ENCODE data around the gene PAPPA2. TPM values are rescaled to one million over a fixed set of nuclear protein-coding genes. Genes with fewer than 3 reads are reported as not detected.

Gene PAPPA2
- total RNA-seq, 5 donors from 2014 or later (not counting 1 experiment from before 2014, with no cell fraction given), result 0.03 to 0.06 TPM; not detected in 3

- ATAC-seq (replicated peaks in 1 of 4) (no peak), DNase-seq (no peak)
- H3K4me3 Mint-ChIP-seq, result no peak overlapping the region
- Histone ChIP-seq H3K9me3 (no peaks in the 10 kb centered on the region), H3K4me1 (ENCODE audit: control insufficient read depth in 1 of 2, extremely low read depth in 1 of 2, insufficient read depth in 2 of 2, low read length in 2 of 2) (no peaks in the 10 kb centered on the region), H3K27ac (ENCODE audit: low read length) (no peak overlapping the region), H3K4me3 (ENCODE audit: control insufficient read depth in 1 of 2, extremely low read depth in 1 of 2, low read length in 1 of 2) (no peak overlapping the region), H3K27me3 (replicated peaks in 1 of 2; ENCODE audit: control insufficient read depth in 2 of 2, extremely low read depth in 1 of 2, insufficient read depth in 2 of 2, low read length in 1 of 2) (no peaks in the 10 kb centered on the region), H3K36me3 (ENCODE audit: control insufficient read depth in 2 of 2, extremely low read depth in 1 of 2, insufficient read depth in 1 of 2, low read length in 1 of 2) (no peaks in the 10 kb centered on the region)
- ChIA-PET CTCF (no interaction called here), POLR2A (no interaction called here)
- WGBS (ENCODE audit: insufficient coverage), result 71% methylated on average over 1 of the region's 4 CpGs
- H3K9me3 Mint-ChIP-seq, result peaks cover 0 to 4% (median 0%) of the 10 kb centered on the region in 3 donors
- no peaks in the 10 kb centered on the region for H3K4me1 Mint-ChIP-seq
- H3K27me3 Mint-ChIP-seq, result peaks cover 0 to 2% of the 10 kb centered on the region in 2 donors
- no peaks in the 10 kb centered on the region for H3K36me3 Mint-ChIP-seq
- no peak overlapping the region for H3K27ac Mint-ChIP-seq
Measured at GRCh38 chr1:176719447-176719846, 256.5 kb downstream of the PAPPA2 start.

- Histone ChIP-seq H3K4me1 (ENCODE audit: control insufficient read depth in 1 of 2, extremely low read depth in 1 of 2, insufficient read depth in 2 of 2, low read length in 2 of 2) (no peaks in the 10 kb centered on the region), H3K9me3 (no peaks in the 10 kb centered on the region), H3K27ac (ENCODE audit: low read length) (no peak overlapping the region), H3K27me3 (replicated peaks in 1 of 2; ENCODE audit: control insufficient read depth in 2 of 2, extremely low read depth in 1 of 2, insufficient read depth in 2 of 2, low read length in 1 of 2) (no peaks in the 10 kb centered on the region), H3K36me3 (ENCODE audit: control insufficient read depth in 2 of 2, extremely low read depth in 1 of 2, insufficient read depth in 1 of 2, low read length in 1 of 2) (no peaks in the 10 kb centered on the region), H3K4me3 (ENCODE audit: control insufficient read depth in 1 of 2, extremely low read depth in 1 of 2, low read length in 1 of 2) (no peak overlapping the region)
- Mint-ChIP-seq H3K27ac (no peak overlapping the region), H3K9me3 (no peaks in the 10 kb centered on the region), H3K4me1 (no peaks in the 10 kb centered on the region), H3K36me3 (no peaks in the 10 kb centered on the region), H3K27me3 (peaks cover 0 to 2% of the 10 kb centered on the region in 2 donors), H3K4me3 (no peak overlapping the region)
- ChIA-PET CTCF (no interaction called here), POLR2A (no interaction called here)
- WGBS (ENCODE audit: insufficient coverage), result no CpG with 5 or more reads among the region's 1 CpG
- ATAC-seq (replicated peaks in 1 of 4) (no peak), DNase-seq (no peak)
Measured at GRCh38 chr1:176720838-176721237, 257.9 kb downstream of the PAPPA2 start.

- no CpG with 5 or more reads among the region's 1 CpG for WGBS (ENCODE audit: insufficient coverage)
Measured at GRCh38 chr1:176733661-176734060, 270.7 kb downstream of the PAPPA2 start.

GRCh38 chr1:176735201-176735600, 272.2 kb downstream of the PAPPA2 start:
- ChIA-PET CTCF (no interaction called here), POLR2A (no interaction called here)
- Mint-ChIP-seq H3K9me3 (peaks cover 0 to 3% (median 0%) of the 10 kb centered on the region in 3 donors), H3K36me3 (no peaks in the 10 kb centered on the region), H3K27ac (no peak overlapping the region), H3K27me3 (peaks cover 0 to 1% of the 10 kb centered on the region in 2 donors), H3K4me1 (no peaks in the 10 kb centered on the region), H3K4me3 (no peak overlapping the region)
- Histone ChIP-seq H3K36me3 (ENCODE audit: control insufficient read depth in 2 of 2, extremely low read depth in 1 of 2, insufficient read depth in 1 of 2, low read length in 1 of 2) (no peaks in the 10 kb centered on the region), H3K4me3 (ENCODE audit: control insufficient read depth in 1 of 2, extremely low read depth in 1 of 2, low read length in 1 of 2) (no peak overlapping the region), H3K27me3 (replicated peaks in 1 of 2; ENCODE audit: control insufficient read depth in 2 of 2, extremely low read depth in 1 of 2, insufficient read depth in 2 of 2, low read length in 1 of 2) (no peaks in the 10 kb centered on the region), H3K4me1 (ENCODE audit: control insufficient read depth in 1 of 2, extremely low read depth in 1 of 2, insufficient read depth in 2 of 2, low read length in 2 of 2) (no peaks in the 10 kb centered on the region), H3K27ac (ENCODE audit: low read length) (no peak overlapping the region), H3K9me3 (no peaks in the 10 kb centered on the region)
- WGBS (ENCODE audit: insufficient coverage), result no CpG with 5 or more reads among the region's 1 CpG
- ATAC-seq (replicated peaks in 1 of 4) (no peak), DNase-seq (no peak)

More at GRCh38 chr1:176733661-176734060, 270.7 kb downstream of the PAPPA2 start:
- Histone ChIP-seq H3K27me3 (replicated peaks in 1 of 2; ENCODE audit: control insufficient read depth in 2 of 2, extremely low read depth in 1 of 2, insufficient read depth in 2 of 2, low read length in 1 of 2) (no peaks in the 10 kb centered on the region), H3K9me3 (no peaks in the 10 kb centered on the region), H3K4me1 (ENCODE audit: control insufficient read depth in 1 of 2, extremely low read depth in 1 of 2, insufficient read depth in 2 of 2, low read length in 2 of 2) (no peaks in the 10 kb centered on the region), H3K36me3 (ENCODE audit: control insufficient read depth in 2 of 2, extremely low read depth in 1 of 2, insufficient read depth in 1 of 2, low read length in 1 of 2) (no peaks in the 10 kb centered on the region), H3K4me3 (ENCODE audit: control insufficient read depth in 1 of 2, extremely low read depth in 1 of 2, low read length in 1 of 2) (no peak overlapping the region), H3K27ac (ENCODE audit: low read length) (no peak overlapping the region)
- no peak for ATAC-seq (replicated peaks in 1 of 4)
- Mint-ChIP-seq H3K9me3 (peaks cover 0 to 3% (median 0%) of the 10 kb centered on the region in 3 donors), H3K4me3 (no peak overlapping the region), H3K27me3 (peaks cover 0 to 1% of the 10 kb centered on the region in 2 donors), H3K27ac (no peak overlapping the region), H3K4me1 (no peaks in the 10 kb centered on the region), H3K36me3 (no peaks in the 10 kb centered on the region)
- ChIA-PET CTCF (no interaction called here), POLR2A (no interaction called here)
- DNase-seq, result no peak

- no peak for ATAC-seq (replicated peaks in 1 of 4)
Measured at GRCh38 chr1:176736015-176736414, 273.0 kb downstream of the PAPPA2 start.

GRCh38 chr1:176741181-176741580, 278.2 kb downstream of the PAPPA2 start:
- WGBS (ENCODE audit: insufficient coverage), result 88% methylated on average over 1 of the region's 4 CpGs
- no peak for ATAC-seq (replicated peaks in 1 of 4)
- POLR2A ChIA-PET, result no interaction called here

More at GRCh38 chr1:176736015-176736414, 273.0 kb downstream of the PAPPA2 start:
- Histone ChIP-seq H3K27me3 (replicated peaks in 1 of 2; ENCODE audit: control insufficient read depth in 2 of 2, extremely low read depth in 1 of 2, insufficient read depth in 2 of 2, low read length in 1 of 2) (no peaks in the 10 kb centered on the region), H3K27ac (ENCODE audit: low read length) (no peak overlapping the region), H3K36me3 (ENCODE audit: control insufficient read depth in 2 of 2, extremely low read depth in 1 of 2, insufficient read depth in 1 of 2, low read length in 1 of 2) (no peaks in the 10 kb centered on the region), H3K9me3 (no peaks in the 10 kb centered on the region), H3K4me1 (ENCODE audit: control insufficient read depth in 1 of 2, extremely low read depth in 1 of 2, insufficient read depth in 2 of 2, low read length in 2 of 2) (no peaks in the 10 kb centered on the region), H3K4me3 (ENCODE audit: control insufficient read depth in 1 of 2, extremely low read depth in 1 of 2, low read length in 1 of 2) (no peak overlapping the region)
- Mint-ChIP-seq H3K36me3 (no peaks in the 10 kb centered on the region), H3K27me3 (peaks cover 0 to 1% of the 10 kb centered on the region in 2 donors), H3K9me3 (no peaks in the 10 kb centered on the region), H3K27ac (no peak overlapping the region), H3K4me3 (no peak overlapping the region), H3K4me1 (no peaks in the 10 kb centered on the region)
- CTCF ChIA-PET, result no interaction called here
- DNase-seq, result no peak
- POLR2A ChIA-PET, result no interaction called here

GRCh38 chr1:176742322-176742721, 279.3 kb downstream of the PAPPA2 start:
- no peaks in the 10 kb centered on the region for H3K9me3 ChIP-seq
- DNase-seq (no peak), ATAC-seq (replicated peaks in 1 of 4) (no peak)
- no peaks in the 10 kb centered on the region for H3K27me3 ChIP-seq (replicated peaks in 1 of 2; ENCODE audit: control insufficient read depth in 2 of 2, extremely low read depth in 1 of 2, insufficient read depth in 2 of 2, low read length in 1 of 2)
- CTCF ChIA-PET, result no interaction called here
- Mint-ChIP-seq H3K27me3 (peaks cover 0 to 1% of the 10 kb centered on the region in 2 donors), H3K4me1 (no peaks in the 10 kb centered on the region), H3K4me3 (no peak overlapping the region), H3K9me3 (peaks cover 0 to 12% (median 2%) of the 10 kb centered on the region in 3 donors), H3K36me3 (no peaks in the 10 kb centered on the region), H3K27ac (no peak overlapping the region)
- H3K4me1 ChIP-seq (ENCODE audit: control insufficient read depth in 1 of 2, extremely low read depth in 1 of 2, insufficient read depth in 2 of 2, low read length in 2 of 2), result no peaks in the 10 kb centered on the region
- no peak overlapping the region for H3K4me3 ChIP-seq (ENCODE audit: control insufficient read depth in 1 of 2, extremely low read depth in 1 of 2, low read length in 1 of 2)
- POLR2A ChIA-PET, result no interaction called here
- no peaks in the 10 kb centered on the region for H3K36me3 ChIP-seq (ENCODE audit: control insufficient read depth in 2 of 2, extremely low read depth in 1 of 2, insufficient read depth in 1 of 2, low read length in 1 of 2)
- no CpG with 5 or more reads among the region's 2 CpGs for WGBS (ENCODE audit: insufficient coverage)
- H3K27ac ChIP-seq (ENCODE audit: low read length), result no peak overlapping the region

More at GRCh38 chr1:176741181-176741580, 278.2 kb downstream of the PAPPA2 start:
- no peak overlapping the region for H3K4me3 ChIP-seq (ENCODE audit: control insufficient read depth in 1 of 2, extremely low read depth in 1 of 2, low read length in 1 of 2)
- Mint-ChIP-seq H3K36me3 (no peaks in the 10 kb centered on the region), H3K27ac (no peak overlapping the region), H3K27me3 (peaks cover 0 to 1% of the 10 kb centered on the region in 2 donors), H3K9me3 (peaks cover 0 to 12% (median 0%) of the 10 kb centered on the region in 3 donors), H3K4me3 (no peak overlapping the region), H3K4me1 (no peaks in the 10 kb centered on the region)
- no peaks in the 10 kb centered on the region for H3K4me1 ChIP-seq (ENCODE audit: control insufficient read depth in 1 of 2, extremely low read depth in 1 of 2, insufficient read depth in 2 of 2, low read length in 2 of 2)
- no peaks in the 10 kb centered on the region for H3K27me3 ChIP-seq (replicated peaks in 1 of 2; ENCODE audit: control insufficient read depth in 2 of 2, extremely low read depth in 1 of 2, insufficient read depth in 2 of 2, low read length in 1 of 2)
- CTCF ChIA-PET, result no interaction called here
- H3K9me3 ChIP-seq, result no peaks in the 10 kb centered on the region
- H3K36me3 ChIP-seq (ENCODE audit: control insufficient read depth in 2 of 2, extremely low read depth in 1 of 2, insufficient read depth in 1 of 2, low read length in 1 of 2), result no peaks in the 10 kb centered on the region
- no peak overlapping the region for H3K27ac ChIP-seq (ENCODE audit: low read length)
- no peak for DNase-seq
